Natural killer cell treated with Interleukin-12 subunit alpha and Interleukin-12 subunit beta and Interleukin-15 and Interleukin-18, amount 100 ng/mL, for 72 hours (primary cell): ENCODE results near the gene PRRX1. TPM values are rescaled to one million over a fixed set of nuclear protein-coding genes. Genes with fewer than 3 reads are reported as not detected.

ENCODE experiments used
- ATAC-seq, 2 donors: fragments of 150-1000 bp; cut with Tn5 transposase in 1 of 2; sonication (Bioruptor Pico), chemical (Tn5 transposase) in 1 of 2; 2 replicates each; pipeline ENCODE4 v1.10.0; 2021
- DNase-seq: peaks from one replicate; pipeline ENCODE4 v3.0.0; 2022; ENCODE audit warnings: low spot score
- H3K27ac Mint-ChIP-seq, 2 donors: 1 replicate in 1 of 2; 2 replicates in 1 of 2; pipeline ENCODE4 v1.8.0; 2022; ENCODE audit warnings: mixed read lengths in 2 of 2, mild to moderate bottlenecking in 1 of 2, moderate library complexity in 1 of 2
- H3K27me3 Mint-ChIP-seq, 2 donors: 1 replicate in 1 of 2; 2 replicates in 1 of 2; pipeline ENCODE4 v1.8.0; 2022; ENCODE audit warnings: mixed read lengths in 2 of 2
- H3K36me3 Mint-ChIP-seq: one replicate; pipeline ENCODE4 v1.8.0; 2022; ENCODE audit warnings: mixed read lengths
- H3K4me1 Mint-ChIP-seq, 2 donors: 1 replicate in 1 of 2; 2 replicates in 1 of 2; pipeline ENCODE4 v1.8.0; 2022; ENCODE audit warnings: low read depth in 2 of 2, mixed read lengths in 2 of 2, mild to moderate bottlenecking in 1 of 2
- H3K4me3 Mint-ChIP-seq: one replicate; pipeline ENCODE4 v1.8.0; 2022; ENCODE audit warnings: mixed read lengths
- H3K9me3 Mint-ChIP-seq: 2 replicates; pipeline ENCODE4 v1.8.0; 2022; ENCODE audit warnings: mixed read lengths
- total RNA-seq, 2 donors: library from RNA; stranded (reverse); gene quantifications; one replicate each; pipeline ENCODE4 v1.2.3, GENCODE V29; 2022

Gene PRRX1
- total RNA-seq, 2 donors from 2014 or later: not detected

DNA sequence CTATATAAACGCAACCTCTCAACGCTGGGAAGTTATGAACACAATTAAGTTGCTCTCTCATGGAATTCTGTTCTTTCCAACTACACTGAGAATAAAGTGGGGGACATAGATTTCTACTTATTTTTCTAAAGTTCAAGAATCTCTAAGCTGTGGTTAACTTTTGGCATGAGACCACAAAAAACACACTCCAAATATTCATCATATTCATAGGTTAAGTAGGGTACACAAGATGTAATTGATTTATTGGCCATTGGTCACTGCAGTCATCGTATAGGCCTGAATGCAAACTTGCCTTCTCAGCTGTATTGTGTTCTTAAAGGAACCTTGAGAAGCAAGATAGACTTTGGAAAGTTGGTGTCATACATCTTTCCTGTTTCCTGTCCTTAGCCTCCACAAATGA lies 40.3 kb downstream of the PRRX1 start:
- ATAC-seq (no peak), DNase-seq (no peak)
- Mint-ChIP-seq H3K4me1 (no peaks in the 10 kb centered on the region), H3K9me3 (no peaks in the 10 kb centered on the region), H3K27me3 (peaks cover 0 to 5% of the 10 kb centered on the region in 2 donors), H3K27ac (no peak overlapping the region), H3K4me3 (no peak overlapping the region), H3K36me3 (no peaks in the 10 kb centered on the region)

DNA sequence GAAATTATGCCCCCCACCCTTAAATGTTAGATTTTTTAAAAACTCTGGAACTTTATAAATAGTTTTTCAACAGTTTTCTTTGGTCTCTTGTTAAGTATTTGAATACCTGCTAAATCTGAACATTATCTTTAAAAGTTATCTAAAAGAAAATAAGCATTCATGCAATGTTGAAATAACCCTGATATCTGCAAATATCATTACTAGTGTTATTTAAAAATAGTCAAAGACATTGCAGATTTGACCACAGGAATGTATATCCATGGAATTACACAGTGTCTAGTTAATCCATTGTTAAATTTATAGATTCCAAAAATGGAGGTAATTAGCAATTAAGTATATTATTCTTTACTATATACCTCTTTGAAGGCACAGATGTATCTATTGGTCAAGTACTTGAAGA lies 42.0 kb downstream of the PRRX1 start:
- DNase-seq (no peak), ATAC-seq (no peak)
- Mint-ChIP-seq H3K4me3 (no peak overlapping the region), H3K9me3 (no peaks in the 10 kb centered on the region), H3K36me3 (no peaks in the 10 kb centered on the region), H3K27me3 (peaks cover 0 to 12% of the 10 kb centered on the region in 2 donors), H3K27ac (no peak overlapping the region), H3K4me1 (no peaks in the 10 kb centered on the region)

DNA sequence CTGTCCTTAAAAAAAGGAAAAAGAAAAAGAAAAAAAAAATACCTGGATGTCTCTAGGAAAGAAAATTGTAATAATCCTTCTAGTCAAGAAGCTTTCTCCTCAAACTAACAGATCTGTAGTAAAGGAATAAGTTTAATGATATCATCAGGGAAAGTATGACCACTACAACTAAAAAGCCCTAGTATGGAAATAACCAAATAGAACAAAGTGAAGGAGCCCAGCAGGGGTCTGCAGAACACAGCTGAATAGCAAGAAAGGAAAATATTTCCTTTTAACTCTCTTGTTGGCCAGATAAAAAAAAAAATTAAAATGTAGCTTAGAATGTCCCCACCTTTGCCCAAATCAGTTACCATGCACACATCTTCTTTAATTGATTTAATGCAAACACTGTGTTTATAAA lies 43.2 kb downstream of the PRRX1 start:
- H3K4me3 Mint-ChIP-seq: no peak overlapping the region
- peaks cover 0 to 12% of the 10 kb centered on the region in 2 donors for H3K27me3 Mint-ChIP-seq
- H3K9me3 Mint-ChIP-seq: no peaks in the 10 kb centered on the region
- no peak for ATAC-seq
- H3K4me1 Mint-ChIP-seq: no peaks in the 10 kb centered on the region
- H3K36me3 Mint-ChIP-seq: no peaks in the 10 kb centered on the region
- H3K27ac Mint-ChIP-seq: no peak overlapping the region
- DNase-seq: no peak

DNA sequence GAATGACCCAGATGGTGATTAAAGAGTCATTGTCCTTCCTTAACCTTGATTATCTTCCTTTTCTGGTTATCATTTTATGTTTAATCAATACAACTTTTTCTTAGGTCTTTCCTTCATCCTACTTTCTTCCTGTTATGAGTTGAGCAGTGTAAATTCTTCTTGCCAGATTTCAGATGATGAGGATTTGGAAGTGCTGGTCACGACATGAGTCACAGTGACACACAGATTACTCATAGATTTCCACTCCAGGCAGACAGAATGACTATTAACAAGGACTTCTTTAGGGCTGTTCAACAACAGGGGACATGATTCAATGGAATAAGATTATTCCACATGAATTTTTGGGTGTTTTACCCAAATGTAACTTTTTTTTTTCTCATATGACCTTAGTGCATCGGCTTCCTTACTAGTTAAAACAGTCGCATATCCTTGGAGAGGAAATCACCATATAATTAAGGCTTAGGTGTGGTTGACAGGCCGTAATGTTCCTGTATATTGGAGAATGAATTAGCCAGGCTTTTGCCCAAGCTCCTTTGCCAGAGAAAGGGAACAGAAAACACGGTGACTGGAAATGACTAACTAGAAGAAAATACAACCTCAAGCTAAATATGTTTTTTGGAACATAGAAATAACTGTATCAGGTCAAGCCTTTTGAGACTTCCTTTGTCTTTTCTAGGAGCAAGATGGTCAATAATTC lies 44.2 kb downstream of the PRRX1 start:
- no peak for DNase-seq
- Mint-ChIP-seq H3K36me3 (no peaks in the 10 kb centered on the region), H3K27me3 (peaks cover 0 to 12% of the 10 kb centered on the region in 2 donors), H3K4me1 (no peaks in the 10 kb centered on the region), H3K9me3 (no peaks in the 10 kb centered on the region), H3K4me3 (no peak overlapping the region), H3K27ac (no peak overlapping the region)
- no peak for ATAC-seq

DNA sequence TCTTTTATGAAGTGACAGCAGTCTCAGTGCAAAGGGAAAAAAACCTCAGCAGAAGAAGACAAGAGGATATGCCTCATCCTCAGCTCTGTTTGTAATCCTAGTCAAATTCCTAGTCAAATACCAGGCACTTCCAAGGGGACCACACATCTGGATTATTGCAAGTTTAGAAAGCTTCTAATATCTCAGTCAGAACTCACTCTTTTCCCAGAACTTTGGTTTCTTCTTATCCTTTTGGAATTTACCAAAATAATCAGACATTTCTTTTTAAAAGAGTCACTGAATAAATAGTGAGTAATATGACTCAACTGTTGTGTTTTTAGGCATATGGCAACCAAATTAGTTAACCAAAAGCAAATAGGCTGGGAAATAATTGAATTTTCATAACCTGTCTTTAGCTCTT lies 47.8 kb downstream of the PRRX1 start:
- H3K4me3 Mint-ChIP-seq: no peak overlapping the region
- no peak overlapping the region for H3K27ac Mint-ChIP-seq
- H3K27me3 Mint-ChIP-seq: peaks cover 0 to 12% of the 10 kb centered on the region in 2 donors
- H3K36me3 Mint-ChIP-seq: no peaks in the 10 kb centered on the region
- no peak for ATAC-seq
- H3K9me3 Mint-ChIP-seq: no peaks in the 10 kb centered on the region
- no peaks in the 10 kb centered on the region for H3K4me1 Mint-ChIP-seq
- DNase-seq: no peak

DNA sequence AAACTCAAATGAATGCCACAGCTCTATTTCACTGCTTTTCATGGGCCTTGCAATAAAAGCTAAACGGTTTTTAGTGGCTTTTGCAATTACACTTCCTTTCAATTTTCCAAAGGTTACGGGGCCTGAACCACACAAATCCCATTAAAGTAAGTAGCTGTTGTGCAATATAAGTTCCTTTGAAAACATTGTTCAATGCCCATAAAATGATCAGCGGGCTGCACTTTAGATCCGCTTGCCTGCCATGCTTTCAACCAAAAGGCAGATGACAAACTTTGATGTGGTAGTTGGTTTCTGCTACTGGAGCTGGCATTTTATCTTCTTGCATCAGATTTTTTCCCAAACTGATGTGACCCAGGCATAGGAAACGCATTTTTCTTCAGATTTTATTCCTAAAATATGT lies 50.2 kb downstream of the PRRX1 start:
- Mint-ChIP-seq H3K9me3 (no peaks in the 10 kb centered on the region), H3K27me3 (peaks cover 0 to 8% of the 10 kb centered on the region in 2 donors), H3K36me3 (no peaks in the 10 kb centered on the region), H3K27ac (no peak overlapping the region), H3K4me3 (no peak overlapping the region), H3K4me1 (no peaks in the 10 kb centered on the region)
- DNase-seq (no peak), ATAC-seq (no peak)

DNA sequence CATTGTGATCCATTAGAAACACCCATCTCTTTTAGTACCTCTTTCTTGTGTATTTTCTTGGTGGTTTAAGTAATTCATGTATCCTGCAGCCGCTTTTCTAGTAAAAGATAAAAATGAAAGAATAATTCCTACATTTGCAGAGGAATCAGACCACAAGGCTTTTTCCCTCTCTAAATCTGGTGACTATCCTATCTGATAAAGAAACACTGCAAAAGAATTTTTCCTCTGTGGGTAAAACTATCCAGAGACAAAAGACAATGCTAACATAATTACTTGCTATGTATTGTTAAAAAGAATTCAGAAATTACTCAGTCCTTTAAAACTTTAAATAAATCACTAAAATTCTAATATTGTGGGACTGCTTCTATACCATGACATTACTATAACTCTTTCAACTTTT lies 51.0 kb downstream of the PRRX1 start:
- Mint-ChIP-seq H3K27me3 (peaks cover 0 to 7% of the 10 kb centered on the region in 2 donors), H3K36me3 (no peaks in the 10 kb centered on the region), H3K4me3 (no peak overlapping the region), H3K4me1 (no peaks in the 10 kb centered on the region), H3K27ac (no peak overlapping the region), H3K9me3 (no peaks in the 10 kb centered on the region)
- ATAC-seq (no peak), DNase-seq (no peak)

DNA sequence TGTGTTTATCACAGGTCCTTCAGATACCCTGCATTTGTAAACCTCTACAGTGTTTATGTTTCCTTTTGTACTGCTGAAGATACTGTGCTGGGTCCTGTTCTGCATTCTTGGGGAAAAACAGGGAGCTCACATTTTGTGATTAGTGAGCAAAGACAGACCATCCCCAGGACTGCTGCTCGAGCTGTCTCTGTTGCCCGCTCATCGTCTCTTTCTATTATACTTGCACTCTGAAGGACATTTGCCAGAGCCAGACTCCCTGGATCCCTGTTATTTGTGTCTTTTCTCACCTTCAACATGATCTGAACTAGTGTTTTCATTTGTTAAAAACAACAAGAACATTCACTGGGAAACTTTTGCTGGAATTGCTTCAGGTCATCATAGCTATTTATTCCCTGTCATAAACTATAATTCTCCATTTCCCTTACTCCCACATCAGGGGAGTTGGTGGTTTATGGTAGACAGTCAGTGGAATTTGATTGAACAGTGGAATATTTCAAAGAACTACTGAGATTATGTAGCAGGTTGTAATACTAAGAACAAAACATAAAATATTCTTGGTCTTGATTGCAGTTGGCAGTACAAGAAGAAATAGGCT lies 53.0 kb downstream of the PRRX1 start:
- DNase-seq (no peak), ATAC-seq (no peak)
- Mint-ChIP-seq H3K9me3 (no peaks in the 10 kb centered on the region), H3K27ac (no peak overlapping the region), H3K4me3 (no peak overlapping the region), H3K4me1 (no peaks in the 10 kb centered on the region), H3K27me3 (peaks cover 0 to under 1% of the 10 kb centered on the region in 2 donors), H3K36me3 (no peaks in the 10 kb centered on the region)

DNA sequence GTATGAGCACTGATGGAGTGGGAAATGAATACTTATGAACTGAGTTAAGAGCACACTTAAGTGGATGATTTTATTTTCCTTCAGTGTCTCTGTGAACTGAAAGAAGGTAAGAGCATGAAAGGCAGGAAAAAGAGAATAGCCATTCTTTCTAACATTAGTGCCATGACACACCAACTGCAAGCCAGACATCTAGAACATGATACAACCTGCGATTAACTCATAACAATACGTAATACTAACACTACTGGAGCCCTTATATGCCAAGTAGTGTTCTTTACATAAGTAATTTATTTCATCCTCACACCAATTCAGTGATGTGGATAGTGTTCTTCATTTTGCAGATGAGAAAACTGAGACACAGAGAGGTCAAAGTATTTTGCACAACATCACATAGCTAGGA lies 56.7 kb downstream of the PRRX1 start:
- DNase-seq (no peak), ATAC-seq (no peak)
- Mint-ChIP-seq H3K27me3 (peaks cover 0 to 19% of the 10 kb centered on the region in 2 donors), H3K27ac (no peak overlapping the region), H3K4me1 (no peaks in the 10 kb centered on the region), H3K4me3 (no peak overlapping the region), H3K9me3 (no peaks in the 10 kb centered on the region), H3K36me3 (no peaks in the 10 kb centered on the region)

DNA sequence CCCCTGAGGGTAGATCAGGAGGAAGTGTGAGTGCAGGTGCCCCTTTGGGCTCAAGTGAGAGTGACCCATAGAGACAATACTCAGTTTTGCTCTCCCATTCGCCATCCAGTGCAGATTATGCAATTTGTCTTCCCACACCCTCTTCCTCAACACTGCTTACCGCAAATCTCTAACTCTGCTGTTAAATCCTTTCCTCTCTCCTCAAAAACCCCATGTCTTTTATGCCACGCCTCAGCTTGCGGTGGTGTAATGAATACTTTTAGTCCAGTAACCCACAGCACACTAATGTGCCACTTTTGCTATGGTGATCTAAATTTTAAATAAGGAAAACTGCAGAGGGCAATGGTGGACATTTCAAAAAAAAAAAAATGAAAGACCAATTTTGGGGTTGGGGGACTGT lies 57.7 kb downstream of the PRRX1 start:
- no peaks in the 10 kb centered on the region for H3K4me1 Mint-ChIP-seq
- no peaks in the 10 kb centered on the region for H3K36me3 Mint-ChIP-seq
- H3K27ac Mint-ChIP-seq: no peak overlapping the region
- DNase-seq: no peak
- H3K4me3 Mint-ChIP-seq: no peak overlapping the region
- no peaks in the 10 kb centered on the region for H3K9me3 Mint-ChIP-seq
- H3K27me3 Mint-ChIP-seq: peaks cover 0 to 25% of the 10 kb centered on the region in 2 donors
- no peak for ATAC-seq

DNA sequence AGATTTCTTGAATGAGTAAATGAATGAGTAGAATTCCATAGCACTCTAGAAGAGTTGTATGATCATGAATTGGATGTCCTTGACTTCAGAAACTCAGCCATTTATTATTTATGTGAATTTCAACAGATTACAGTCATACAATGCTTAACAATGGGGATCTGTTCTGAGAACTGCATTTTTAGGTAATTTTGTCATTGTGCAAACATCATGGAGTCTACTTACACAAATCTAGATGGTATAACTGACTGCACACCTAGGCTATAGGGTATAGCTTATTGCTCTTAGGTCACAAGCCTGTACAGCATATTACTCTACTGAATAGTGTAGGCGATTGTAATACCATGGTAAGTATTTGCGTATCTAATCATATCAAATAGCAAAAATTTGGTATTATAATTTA lies 59.6 kb downstream of the PRRX1 start:
- no peak overlapping the region for H3K27ac Mint-ChIP-seq

DNA sequence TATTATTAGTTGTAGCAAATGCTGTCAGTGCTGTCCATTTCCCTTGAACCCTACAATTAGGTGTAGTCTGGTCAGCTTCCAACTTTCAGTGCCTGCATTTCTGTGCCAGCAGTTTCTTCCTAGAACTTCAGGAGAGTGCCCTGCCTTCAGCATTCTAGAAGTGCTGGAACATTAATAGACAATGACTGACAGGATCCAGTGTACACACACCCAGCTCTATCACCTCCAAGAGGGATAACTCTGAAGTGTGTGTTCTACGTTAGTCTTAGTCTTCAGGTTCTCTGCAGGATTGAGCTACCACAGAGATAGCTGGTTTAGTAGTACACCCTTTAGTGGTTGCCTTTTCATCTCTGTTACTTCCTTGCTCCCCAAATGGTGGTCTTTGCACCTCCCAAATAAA lies 61.4 kb downstream of the PRRX1 start:
- ATAC-seq: no peak
- no peak for DNase-seq
- Mint-ChIP-seq H3K36me3 (no peaks in the 10 kb centered on the region), H3K27me3 (peaks cover 0 to 29% of the 10 kb centered on the region in 2 donors), H3K4me3 (no peak overlapping the region), H3K4me1 (no peaks in the 10 kb centered on the region), H3K27ac (no peak overlapping the region), H3K9me3 (no peaks in the 10 kb centered on the region)

More for the DNA sequence above, 59.6 kb downstream of the PRRX1 start:
- DNase-seq (no peak), ATAC-seq (no peak)
- no peaks in the 10 kb centered on the region for H3K4me1 Mint-ChIP-seq
- no peaks in the 10 kb centered on the region for H3K9me3 Mint-ChIP-seq
- H3K4me3 Mint-ChIP-seq: no peak overlapping the region
- peaks cover 0 to 29% of the 10 kb centered on the region in 2 donors for H3K27me3 Mint-ChIP-seq
- H3K36me3 Mint-ChIP-seq: no peaks in the 10 kb centered on the region

DNA sequence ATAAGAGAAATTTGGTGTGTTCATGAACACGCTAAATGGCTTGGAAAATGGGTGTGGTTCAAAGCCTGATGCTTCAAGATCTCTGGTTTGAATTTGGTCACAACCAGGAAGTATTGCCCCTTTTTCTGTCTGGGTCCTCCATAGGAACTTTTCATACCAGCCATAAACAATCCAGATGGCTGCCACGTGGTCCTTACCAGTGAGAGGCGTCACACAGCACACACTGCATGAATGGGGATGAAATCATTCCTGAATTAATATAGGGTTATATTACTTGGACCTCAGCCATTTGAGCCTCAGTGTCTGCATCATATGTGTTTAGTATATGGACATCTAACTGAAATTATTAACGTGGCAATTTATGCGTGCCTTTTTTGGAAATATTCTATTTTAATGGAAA lies 64.0 kb downstream of the PRRX1 start:
- Mint-ChIP-seq H3K9me3 (no peaks in the 10 kb centered on the region), H3K27ac (no peak overlapping the region), H3K4me3 (no peak overlapping the region), H3K27me3 (peaks cover 0 to 22% of the 10 kb centered on the region in 2 donors), H3K36me3 (no peaks in the 10 kb centered on the region), H3K4me1 (no peaks in the 10 kb centered on the region)
- ATAC-seq (no peak), DNase-seq (no peak)

DNA sequence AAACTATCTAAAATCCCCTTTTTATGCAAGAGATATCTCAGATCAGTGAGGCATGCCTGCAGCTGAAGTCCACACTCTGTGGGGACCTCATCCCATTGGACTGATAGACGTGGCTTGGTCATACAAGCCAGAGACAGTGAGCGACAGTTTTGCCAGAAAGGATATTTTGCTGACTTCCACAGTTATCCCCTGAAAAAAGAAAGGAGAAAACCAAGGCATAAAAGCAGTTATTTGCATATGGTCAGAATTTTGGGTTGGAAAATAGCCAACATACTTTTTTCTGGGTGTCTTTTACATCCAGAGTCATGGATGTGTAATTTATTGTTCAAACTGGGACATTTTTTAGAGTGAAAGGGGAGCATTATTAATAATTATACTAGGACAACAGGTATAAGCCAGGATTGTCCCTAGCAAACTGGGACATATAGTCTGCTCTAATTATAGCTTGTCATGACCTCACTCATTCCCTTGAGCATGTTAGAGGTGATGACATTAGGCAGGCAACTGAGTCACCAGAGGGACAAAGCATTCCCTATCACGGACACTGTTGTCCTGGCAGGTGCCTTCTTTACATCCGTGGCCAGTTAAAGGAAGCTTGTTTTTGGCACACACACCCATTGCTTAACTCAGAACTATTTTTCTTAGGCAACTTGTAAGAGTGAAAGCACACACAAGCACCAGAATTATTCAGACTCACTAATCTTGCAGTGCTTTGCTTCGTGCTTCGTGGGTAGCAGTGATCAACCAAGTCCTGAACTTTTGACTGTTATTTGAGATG lies 65.5 kb downstream of the PRRX1 start:
- H3K27ac Mint-ChIP-seq: no peak overlapping the region
- H3K4me1 Mint-ChIP-seq: no peaks in the 10 kb centered on the region
- ATAC-seq (no peak), DNase-seq (no peak)
- no peaks in the 10 kb centered on the region for H3K9me3 Mint-ChIP-seq
- H3K27me3 Mint-ChIP-seq: peaks cover 0 to 17% of the 10 kb centered on the region in 2 donors
- no peak overlapping the region for H3K4me3 Mint-ChIP-seq
- H3K36me3 Mint-ChIP-seq: no peaks in the 10 kb centered on the region
